SH-SY5Y (cell line): ENCODE data around the gene CYP4B1.

ENCODE experiments used
- GATA2 ChIP-seq: IDR thresholded peaks from 2 replicates; pipeline ENCODE4 v1.6.1; 2011; ENCODE audit warnings: mild to moderate bottlenecking, low read depth, low read length
- GATA3 ChIP-seq: IDR thresholded peaks from 2 replicates; pipeline ENCODE4 v1.6.1; 2011; ENCODE audit warnings: low read depth, mild to moderate bottlenecking, low read length, moderate library complexity

Gene CYP4B1

GRCh38 chr1:46809904-46810303 lies 11.1 kb downstream of the CYP4B1 start:
- TF ChIP-seq GATA3 = no peak
- TF ChIP-seq GATA2 = no peak

GRCh38 chr1:46810596-46810995 lies 11.8 kb downstream of the CYP4B1 start:
- TF ChIP-seq GATA2 = no peak
- no peak for TF ChIP-seq GATA3

GRCh38 chr1:46811053-46811452 lies 12.2 kb downstream of the CYP4B1 start:
- TF ChIP-seq GATA2 (no peak), GATA3 (no peak)

GRCh38 chr1:46812065-46812963 lies 13.5 kb downstream of the CYP4B1 start:
- TF ChIP-seq GATA2 (no peak), GATA3 (no peak)

DNA sequence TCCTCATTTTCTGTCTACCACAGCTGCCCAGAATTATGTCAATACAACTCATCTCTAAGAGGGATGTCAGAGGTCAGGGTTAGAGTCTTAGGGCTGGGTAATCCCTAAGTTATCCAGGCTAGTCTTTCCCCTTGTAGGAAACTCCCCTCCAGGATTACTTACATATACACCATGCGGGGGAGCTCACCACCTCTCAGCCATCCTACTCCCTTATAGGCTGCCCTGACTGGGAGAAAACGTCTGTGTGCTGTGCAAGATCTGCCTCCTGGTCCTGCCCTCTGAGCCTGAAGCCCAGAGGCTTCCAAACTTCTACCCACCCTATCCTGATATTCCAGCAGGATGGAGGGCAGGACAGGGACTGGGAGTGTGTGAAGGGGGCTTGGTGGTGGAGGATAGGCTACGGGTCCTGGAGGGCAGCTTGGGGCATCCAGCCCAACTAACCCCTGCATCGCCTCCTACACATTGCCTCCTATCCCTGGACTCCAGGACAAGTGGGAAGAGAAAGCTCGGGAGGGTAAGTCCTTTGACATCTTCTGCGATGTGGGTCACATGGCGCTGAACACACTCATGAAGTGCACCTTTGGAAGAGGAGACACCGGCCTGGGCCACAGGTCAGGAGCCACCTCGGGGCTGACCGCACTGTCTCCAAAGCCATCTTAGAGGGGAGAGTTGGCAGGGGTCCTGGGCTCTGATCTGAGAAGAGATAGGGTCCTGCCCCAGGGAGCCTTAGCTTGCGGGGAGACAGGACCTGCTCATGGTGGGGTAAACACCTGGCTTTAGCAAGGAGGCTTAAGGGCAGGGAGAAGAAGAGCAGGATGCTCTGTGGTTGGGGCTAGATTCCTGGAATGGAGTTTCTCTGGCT lies 14.4 kb downstream of the CYP4B1 start:
- TF ChIP-seq GATA2 (no peak), GATA3 (no peak)

GRCh38 chr1:46813858-46814396 lies 15.1 kb downstream of the CYP4B1 start:
- TF ChIP-seq GATA2 (no peak), GATA3 (no peak)

DNA sequence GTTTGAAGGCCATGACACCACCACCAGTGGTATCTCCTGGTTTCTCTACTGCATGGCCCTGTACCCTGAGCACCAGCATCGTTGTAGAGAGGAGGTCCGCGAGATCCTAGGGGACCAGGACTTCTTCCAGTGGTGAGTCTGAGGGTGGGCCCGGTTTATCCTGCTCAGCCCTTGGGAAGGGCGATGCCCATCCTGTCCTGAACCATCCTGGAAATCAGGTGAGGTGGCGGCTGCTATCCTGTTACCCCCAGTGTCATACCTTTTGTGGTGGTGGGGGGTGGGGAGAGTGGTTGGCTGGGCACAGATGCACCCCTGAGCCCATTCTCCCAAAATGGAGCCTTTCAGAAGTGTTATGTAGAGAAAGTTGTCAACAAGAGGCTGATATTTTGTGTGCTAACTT lies 16.3 kb downstream of the CYP4B1 start:
- TF ChIP-seq GATA2 (no peak), GATA3 (no peak)

- TF ChIP-seq GATA3 (no peak), GATA2 (no peak)
Observed at GRCh38 chr1:46816930-46817329, 18.1 kb downstream of the CYP4B1 start.

DNA sequence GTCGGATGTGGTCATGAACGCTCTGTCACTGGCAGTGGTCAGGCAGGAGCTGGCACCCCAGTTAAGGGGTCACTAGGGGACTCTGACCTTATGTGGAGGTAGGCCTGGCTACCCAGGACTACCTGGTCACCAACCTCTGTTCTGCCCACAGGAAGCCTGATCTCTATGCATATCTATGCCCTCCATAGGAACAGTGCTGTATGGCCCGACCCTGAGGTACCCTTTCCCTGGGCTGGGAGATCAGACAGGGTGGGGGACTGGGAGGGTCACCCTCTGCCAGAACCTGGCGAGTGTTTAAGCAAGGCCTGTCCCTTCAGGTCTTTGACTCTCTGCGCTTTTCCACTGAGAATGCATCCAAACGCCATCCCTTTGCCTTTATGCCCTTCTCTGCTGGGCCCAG lies 19.0 kb downstream of the CYP4B1 start:
- no peak for TF ChIP-seq GATA3
- no peak for TF ChIP-seq GATA2

- TF ChIP-seq GATA3 = no peak
- no peak for TF ChIP-seq GATA2
Observed at GRCh38 chr1:46818591-46818990, 19.7 kb downstream of the CYP4B1 start.

DNA sequence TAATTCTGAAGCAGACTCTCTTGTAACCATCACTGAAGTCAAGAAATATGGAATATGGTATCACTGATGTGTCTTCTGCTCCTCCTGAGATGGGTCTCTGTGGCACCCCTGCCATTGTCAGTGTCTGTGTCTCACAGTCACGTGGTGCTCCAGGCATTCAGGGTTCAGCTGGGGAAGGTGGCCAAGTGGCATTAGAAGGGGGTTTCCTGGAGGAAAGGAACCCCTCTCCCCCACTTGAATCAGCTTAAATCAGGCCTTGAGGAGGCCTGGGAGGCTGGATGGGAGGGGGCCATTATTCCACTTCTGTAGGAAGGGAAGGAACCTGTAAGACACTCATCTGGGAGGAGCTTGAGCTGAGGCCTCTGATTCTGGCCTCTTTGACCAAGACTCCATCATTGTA lies 20.5 kb downstream of the CYP4B1 start:
- no peak for TF ChIP-seq GATA2
- no peak for TF ChIP-seq GATA3

DNA sequence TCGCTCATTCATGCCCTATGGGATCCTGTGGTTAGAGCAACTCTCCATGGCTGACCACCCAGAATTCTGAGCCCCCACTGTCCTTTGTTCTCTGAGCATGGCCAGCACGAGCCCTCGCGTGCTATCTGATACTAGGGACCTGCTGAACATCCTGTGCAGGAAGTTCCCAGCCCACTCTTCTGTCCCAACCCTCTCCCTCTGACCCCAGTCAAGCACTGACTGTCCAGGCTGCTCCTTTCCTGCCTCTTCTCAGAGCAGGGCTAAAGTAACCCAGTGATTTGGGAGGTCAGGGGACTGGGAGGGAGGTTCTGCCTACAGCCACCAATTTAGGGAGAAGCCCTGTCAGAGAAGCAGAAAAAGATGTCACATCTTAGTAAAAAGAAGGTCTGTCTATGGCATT lies 21.2 kb downstream of the CYP4B1 start:
- TF ChIP-seq GATA3 (no peak), GATA2 (no peak)

GRCh38 chr1:46820560-46821060 lies 21.8 kb downstream of the CYP4B1 start:
- TF ChIP-seq GATA3 (no peak), GATA2 (no peak)

DNA sequence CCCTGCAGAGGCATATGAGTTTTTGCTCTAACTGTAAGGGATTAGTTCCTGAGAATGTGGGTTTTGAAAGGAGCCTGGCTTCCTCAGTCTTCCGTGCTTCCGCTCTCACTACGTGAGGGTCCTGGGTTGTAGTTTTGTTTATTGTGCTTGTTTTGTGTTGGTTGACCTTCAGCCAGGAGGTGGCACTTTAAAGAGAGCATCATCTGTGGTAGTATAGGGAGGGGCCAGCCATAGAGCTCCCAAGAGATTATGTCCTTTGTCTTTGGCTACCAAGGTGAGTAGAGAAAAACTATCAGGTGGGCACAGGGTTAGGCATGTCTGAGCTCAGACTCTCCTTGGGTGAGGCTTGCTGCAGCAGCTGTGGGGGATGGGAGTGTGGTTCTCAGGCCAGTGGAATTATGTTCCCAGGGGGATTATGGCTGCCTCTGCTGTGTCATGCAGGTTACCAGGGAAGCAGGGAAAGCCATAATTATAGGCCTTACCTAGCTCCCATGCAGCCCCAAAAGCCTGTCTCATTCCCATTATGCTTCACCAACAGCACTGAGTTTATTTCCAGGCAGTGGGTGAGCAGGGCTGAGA lies 23.5 kb downstream of the CYP4B1 start:
- no peak for TF ChIP-seq GATA2

DNA sequence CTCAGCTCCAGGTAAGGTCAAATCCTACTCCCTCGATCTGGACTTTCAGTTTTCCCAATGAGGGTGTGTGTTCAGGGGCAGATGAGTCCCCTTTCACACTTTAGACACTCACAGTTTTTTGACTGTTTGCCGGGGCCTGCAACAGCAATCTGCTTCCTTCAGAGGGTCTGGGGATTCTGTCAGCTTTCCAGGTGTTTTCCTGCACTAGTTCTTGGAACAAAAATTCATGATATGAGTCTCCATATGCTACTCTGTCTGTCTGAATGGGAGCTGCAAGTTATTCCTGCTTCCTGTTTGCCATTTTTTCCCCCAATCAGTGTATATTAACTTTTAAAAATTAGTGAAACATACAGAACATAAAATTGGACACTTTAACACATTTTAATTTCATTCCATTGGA lies 24.3 kb downstream of the CYP4B1 start:
- no peak for TF ChIP-seq GATA3
- TF ChIP-seq GATA2 = no peak
